Transverse colon (tissue), 4 donors: ENCODE data around the gene GOLPH3. TPM values are rescaled to one million over a fixed set of nuclear protein-coding genes. Genes with fewer than 3 reads are reported as not detected.

Source experiments
- DNase-seq: peaks from one replicate; pipeline ENCODE4 v3.0.0-alpha.2; 2019
- H3K27ac ChIP-seq, 4 donors: fragments of 200-600 bp; sonication (generic); 2 replicates each; pipeline ENCODE4 v1.5.1; 2016 to 2018; ENCODE audit warnings: inconsistent platforms in 4 of 4
- H3K27me3 ChIP-seq: fragments of 200-600 bp; sonication (generic); 2 replicates; pipeline ENCODE4 v1.5.1; 2017; ENCODE audit warnings: inconsistent platforms
- H3K36me3 ChIP-seq, 4 donors: fragments of 200-600 bp; sonication (generic); 2 replicates each; pipeline ENCODE4 v1.5.1; 2017 to 2019; ENCODE audit warnings: inconsistent platforms in 4 of 4
- H3K4me1 ChIP-seq, 4 donors: fragments of 200-600 bp; sonication (generic); 2 replicates each; pipeline ENCODE4 v1.5.1; 2017 to 2020; ENCODE audit warnings: inconsistent platforms in 4 of 4
- H3K4me3 ChIP-seq, 4 donors: fragments of 200-600 bp; sonication (generic); 1 replicate in 1 of 4; 2 replicates in 3 of 4; pipeline versions ENCODE4 v1.5.1 to v1.6.1; 2017 to 2019; ENCODE audit warnings: inconsistent platforms in 4 of 4
- H3K9me3 ChIP-seq, 2 donors: fragments of 200-600 bp; sonication (generic); 2 replicates each; pipeline ENCODE4 v1.5.1; 2017 to 2019; ENCODE audit warnings: inconsistent platforms in 2 of 2
- EP300 ChIP-seq: sonication (generic); formaldehyde crosslinking; IDR thresholded peaks from one replicate; pipeline ENCODE4 v1.6.1; 2017; ENCODE audit warnings: antibody characterized with exemption, low read depth
- POLR2A ChIP-seq: fragments of 450-650 bp; IDR thresholded peaks from one replicate; pipeline ENCODE4 v1.6.1; 2016; ENCODE audit warnings: antibody characterized with exemption, mild to moderate bottlenecking, moderate library complexity
- POLR2AphosphoS5 ChIP-seq, 3 donors: sonication (generic); formaldehyde crosslinking; IDR thresholded peaks; one replicate each; pipeline ENCODE4 v1.6.1; 2016; ENCODE audit warnings: antibody characterized with exemption in 3 of 3
- WGBS, 2 donors: methylation state at CpG; one replicate each; pipeline ENCODE4 v1.1.5; 2018; ENCODE audit warnings: low coverage in 1 of 2; 5-methylcytosine and 5-hydroxymethylcytosine counted together
- in situ Hi-C, 4 donors: fragments of 200-750 bp; cut with MboI; loops; one replicate each; pipeline versions ENCODE4 v1.15.0 to v1.15.1; 2017; ENCODE audit warnings: low sequenced_read_pairs in 3 of 4, low pct_ligation_motif_present in 1 of 4, low pct_unique_long_range_greater_than_20kb in 1 of 4
- intact Hi-C: fragments of 100-400 bp; cut with DNase I; formaldehyde crosslinking; loops from one replicate; pipeline ENCODE4 v1.15.1; 2023; ENCODE audit warnings: low total_unique reads
- total RNA-seq, 4 donors: library from RNA; depleted of rRNA; stranded (reverse); fragments of >200 nt; gene quantifications; one replicate each; pipeline ENCODE4 v1.1.0, GENCODE V29; 2016
- TF ChIP-seq, protein P1 (sequence below), 5 experiments: fragments of 200-600 bp in 3 of 5; fragments of 450-650 bp in 2 of 5; sonication (generic) in 3 of 5; IDR thresholded peaks; 1 replicate in 2 of 5; 2 replicates in 3 of 5; pipeline ENCODE4 v1.5.1; 2016 to 2017; ENCODE audit warnings: antibody characterized with exemption in 5 of 5, inconsistent platforms in 3 of 5, mild to moderate bottlenecking in 2 of 5, moderate library complexity in 1 of 5

Gene GOLPH3
- total RNA-seq, 4 donors from 2014 or later, result 52.1 to 666 (median 132) TPM

DNA sequence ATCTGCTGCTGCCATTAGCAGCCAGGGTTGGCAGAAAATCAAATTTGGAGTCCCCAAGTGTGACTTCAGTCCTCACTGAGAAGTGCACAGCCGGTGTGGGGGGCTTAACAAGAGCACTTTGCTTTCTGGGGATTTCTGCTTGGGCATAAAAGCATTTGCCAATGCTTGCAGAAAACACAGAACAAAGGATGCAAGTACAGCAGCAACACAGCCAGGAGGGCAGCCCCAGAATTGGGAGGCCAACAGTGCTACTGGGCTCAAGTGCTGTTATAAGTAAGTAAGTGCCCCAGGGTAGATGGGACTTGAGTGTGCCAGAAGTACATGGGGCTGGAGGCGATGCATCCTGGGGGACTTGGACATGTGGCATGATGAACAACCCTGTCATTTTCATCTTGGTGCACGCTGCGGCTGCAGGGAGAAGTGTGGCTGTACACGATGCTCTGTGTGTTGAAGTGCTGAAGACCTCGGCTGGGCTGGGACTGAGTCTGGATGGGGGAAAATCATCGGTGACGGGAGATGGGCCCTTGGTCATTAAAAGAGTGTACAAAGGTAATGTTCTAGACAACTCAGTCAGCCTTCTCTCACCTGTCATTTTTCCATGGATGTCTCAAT lies 73.3 kb downstream of the GOLPH3 start:
- H3K36me3 ChIP-seq, result peaks cover 0 to 32% (median 13%) of the 10 kb centered on the region in 4 donors
- H3K27me3 ChIP-seq, result no peaks in the 10 kb centered on the region
- WGBS, 2 donors, result 96 to 98% methylated on average over 6 to 8 of the region's 8 CpGs
- no peak for DNase-seq
- H3K4me3 ChIP-seq, result no peak overlapping the region
- peaks cover 0 to 6% (median 5%) of the 10 kb centered on the region in 4 donors for H3K4me1 ChIP-seq
- in situ Hi-C loops, result no loop called here
- H3K27ac ChIP-seq, result peak overlapping the region in 3 of 4 donors; percentile 58 to 69 (median 59)
- intact Hi-C loops, result no loop called here
- no peaks in the 10 kb centered on the region for H3K9me3 ChIP-seq
- TF ChIP-seq, protein P1, sequence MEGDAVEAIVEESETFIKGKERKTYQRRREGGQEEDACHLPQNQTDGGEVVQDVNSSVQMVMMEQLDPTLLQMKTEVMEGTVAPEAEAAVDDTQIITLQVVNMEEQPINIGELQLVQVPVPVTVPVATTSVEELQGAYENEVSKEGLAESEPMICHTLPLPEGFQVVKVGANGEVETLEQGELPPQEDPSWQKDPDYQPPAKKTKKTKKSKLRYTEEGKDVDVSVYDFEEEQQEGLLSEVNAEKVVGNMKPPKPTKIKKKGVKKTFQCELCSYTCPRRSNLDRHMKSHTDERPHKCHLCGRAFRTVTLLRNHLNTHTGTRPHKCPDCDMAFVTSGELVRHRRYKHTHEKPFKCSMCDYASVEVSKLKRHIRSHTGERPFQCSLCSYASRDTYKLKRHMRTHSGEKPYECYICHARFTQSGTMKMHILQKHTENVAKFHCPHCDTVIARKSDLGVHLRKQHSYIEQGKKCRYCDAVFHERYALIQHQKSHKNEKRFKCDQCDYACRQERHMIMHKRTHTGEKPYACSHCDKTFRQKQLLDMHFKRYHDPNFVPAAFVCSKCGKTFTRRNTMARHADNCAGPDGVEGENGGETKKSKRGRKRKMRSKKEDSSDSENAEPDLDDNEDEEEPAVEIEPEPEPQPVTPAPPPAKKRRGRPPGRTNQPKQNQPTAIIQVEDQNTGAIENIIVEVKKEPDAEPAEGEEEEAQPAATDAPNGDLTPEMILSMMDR (IDR thresholded peaks at IDR 0.05), result no peak
- no peak for TF ChIP-seq POLR2AphosphoS5 (IDR thresholded peaks at IDR 0.05)
- TF ChIP-seq EP300, result no peak
- TF ChIP-seq POLR2A, result no peak

DNA sequence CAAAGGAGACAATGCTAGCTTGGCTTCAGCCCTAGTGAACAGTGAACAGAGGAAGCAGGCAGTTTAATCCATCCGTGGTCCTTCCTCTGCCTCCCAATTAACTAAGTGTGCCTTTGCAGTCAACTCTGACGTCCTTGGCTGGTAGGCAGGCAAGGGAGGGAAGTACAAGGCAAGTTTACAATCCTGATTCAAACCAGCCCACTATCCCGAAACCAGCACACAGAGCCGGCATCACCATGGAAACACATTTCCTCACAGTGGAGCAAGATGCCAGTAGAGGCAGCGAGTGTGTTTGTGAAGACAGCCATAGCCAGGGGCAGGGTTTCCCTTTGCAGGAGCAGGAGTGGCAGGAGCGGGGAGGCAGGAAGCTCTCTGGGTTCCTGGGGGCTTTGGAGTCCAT lies 73.9 kb downstream of the GOLPH3 start:
- peak overlapping the region in 3 of 4 donors; percentile 58 to 69 (median 59) for H3K27ac ChIP-seq
- peaks cover 0 to 31% (median 11%) of the 10 kb centered on the region in 4 donors for H3K36me3 ChIP-seq

DNA sequence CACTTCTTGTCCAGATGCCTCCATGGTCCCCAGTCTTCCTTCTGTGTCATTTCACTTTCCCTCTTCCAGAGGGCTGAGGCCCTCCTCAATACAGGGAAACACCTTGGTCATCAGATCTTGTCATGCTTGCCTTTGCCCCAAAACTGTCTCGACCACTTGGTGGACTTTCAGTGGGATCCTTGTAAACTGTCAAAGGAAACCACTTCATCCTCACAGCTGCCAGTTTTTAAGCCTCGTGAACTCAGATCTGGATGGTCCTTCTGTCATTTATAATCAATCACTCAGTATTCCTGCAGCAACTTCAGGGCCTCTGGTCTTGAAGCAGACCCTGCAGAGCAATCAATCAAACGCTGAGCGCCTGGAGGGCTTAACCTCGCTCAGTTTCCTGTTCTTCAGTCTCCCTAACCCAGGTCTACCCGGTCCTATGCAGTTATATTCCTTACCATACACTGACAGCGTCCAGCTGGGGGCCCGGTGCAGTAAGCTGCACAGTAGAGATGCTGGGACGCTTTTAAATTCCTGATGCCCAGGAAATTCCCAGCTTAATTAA lies 74.6 kb downstream of the GOLPH3 start:
- in situ Hi-C loops, result loop anchor here in 3 of 4 donors (10.0 to 25.0 kb wide), 2 partner anchors 265 to 512 kb away; no protein-coding TSS in a partner anchor

More for the DNA sequence above, 73.9 kb downstream of the GOLPH3 start:
- no peaks in the 10 kb centered on the region for H3K27me3 ChIP-seq
- intact Hi-C loops (no loop called here), in situ Hi-C loops (no loop called here)
- H3K4me1 ChIP-seq, result peaks cover 0 to 6% (median 5%) of the 10 kb centered on the region in 4 donors
- DNase-seq, result no peak
- H3K4me3 ChIP-seq, result no peak overlapping the region
- H3K9me3 ChIP-seq, result no peaks in the 10 kb centered on the region
- TF ChIP-seq POLR2A (no peak), POLR2AphosphoS5 (IDR thresholded peaks at IDR 0.05) (no peak), EP300 (no peak)
- TF ChIP-seq, protein P1 (IDR thresholded peaks at IDR 0.05), result no peak
- 69 to 90% methylated on average over 2 to 6 of the region's 6 CpGs for WGBS, 2 donors

DNA sequence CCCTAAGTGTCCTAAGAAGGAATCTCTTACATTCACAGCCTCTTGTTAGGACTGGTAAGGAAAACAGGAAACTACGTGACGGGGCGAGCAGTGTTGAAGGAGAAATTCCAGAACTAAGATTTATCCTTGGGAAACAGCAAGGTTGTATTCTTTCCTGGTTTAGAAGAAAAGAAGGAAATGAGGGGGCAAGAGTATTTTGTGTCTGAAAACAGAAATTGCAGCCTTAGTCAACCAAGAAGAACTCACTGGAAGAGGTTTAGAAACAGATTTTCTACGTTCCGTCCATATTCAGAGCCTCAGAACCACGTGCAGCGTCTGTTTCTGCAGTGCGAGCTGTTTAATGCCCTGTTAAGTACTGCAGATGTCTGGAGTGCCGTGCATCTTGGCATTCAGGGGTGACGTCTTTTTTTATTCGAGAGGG lies 75.2 kb downstream of the GOLPH3 start:
- no peak overlapping the region for H3K4me3 ChIP-seq
- H3K27ac ChIP-seq, result peak overlapping the region; percentile 33 to 69 (median 58)
- no peaks in the 10 kb centered on the region for H3K9me3 ChIP-seq
- peaks cover 0 to 6% (median 5%) of the 10 kb centered on the region in 4 donors for H3K4me1 ChIP-seq
- intact Hi-C loops, result loop anchor here (10.0 kb wide), 1 partner anchor 524 kb away; no protein-coding TSS in a partner anchor
- WGBS, 2 donors, result 82 to 85% methylated on average over 11 of the region's 11 CpGs
- in situ Hi-C loops, result loop anchor here in 3 of 4 donors (10.0 to 25.0 kb wide), 2 partner anchors 264 to 512 kb away; no protein-coding TSS in a partner anchor
- no peak for DNase-seq
- no peaks in the 10 kb centered on the region for H3K27me3 ChIP-seq
- TF ChIP-seq EP300, result no peak
- no peak for TF ChIP-seq POLR2A
- TF ChIP-seq POLR2AphosphoS5 (IDR thresholded peaks at IDR 0.05), result no peak
- TF ChIP-seq, protein P1 (IDR thresholded peaks at IDR 0.05), result no peak
- H3K36me3 ChIP-seq, result peaks cover 0 to 20% (median 8%) of the 10 kb centered on the region in 4 donors

More for the DNA sequence above, 74.6 kb downstream of the GOLPH3 start:
- no peak for DNase-seq
- H3K27me3 ChIP-seq, result no peaks in the 10 kb centered on the region
- TF ChIP-seq POLR2A (no peak), POLR2AphosphoS5 (IDR thresholded peaks at IDR 0.05) (no peak), EP300 (no peak)
- TF ChIP-seq, protein P1 (IDR thresholded peaks at IDR 0.05), result no peak
- peak overlapping the region; percentile 33 to 69 (median 58) for H3K27ac ChIP-seq
- H3K9me3 ChIP-seq, result no peaks in the 10 kb centered on the region
- H3K4me3 ChIP-seq, result no peak overlapping the region
- H3K36me3 ChIP-seq, result peaks cover 0 to 25% (median 9%) of the 10 kb centered on the region in 4 donors
- 80 to 81% methylated on average over 4 to 9 of the region's 9 CpGs for WGBS, 2 donors
- H3K4me1 ChIP-seq, result peaks cover 0 to 6% (median 5%) of the 10 kb centered on the region in 4 donors
- intact Hi-C loops, result loop anchor here (10.0 kb wide), 1 partner anchor 525 kb away; no protein-coding TSS in a partner anchor
